ENCODE measurements around the gene WLS. TPM values are rescaled to one million over a fixed set of nuclear protein-coding genes. Genes with fewer than 3 reads are reported as not detected.

WLS gene
- total RNA-seq, 1 donor from 2014 or later = 1.5 TPM

- H3K27ac Mint-ChIP-seq (ENCODE audit: unreplicated experiment) = no peak overlapping the region
Measured at GRCh38 chr1:68103884-68104554, 128.3 kb downstream of the WLS start.

GRCh38 chr1:68103011-68103545, 129.2 kb downstream of the WLS start:
- Mint-ChIP-seq H3K4me1 (ENCODE audit: low read depth, unreplicated experiment) (no peaks in the 10 kb centered on the region), H3K36me3 (ENCODE audit: unreplicated experiment) (no peaks in the 10 kb centered on the region), H3K27me3 (ENCODE audit: unreplicated experiment) (no peaks in the 10 kb centered on the region), H3K4me3 (ENCODE audit: unreplicated experiment) (no peak overlapping the region), H3K27ac (ENCODE audit: unreplicated experiment) (no peak overlapping the region), H3K9me3 (ENCODE audit: unreplicated experiment) (peaks cover 2% of the 10 kb centered on the region)
- TF ChIP-seq CTCF (IDR thresholded peaks at IDR 0.05; ENCODE audit: partially characterized antibody, unreplicated experiment) = no peak
- no peak for DNase-seq

More at GRCh38 chr1:68103884-68104554, 128.3 kb downstream of the WLS start:
- no peak overlapping the region for H3K4me3 Mint-ChIP-seq (ENCODE audit: unreplicated experiment)
- peaks cover 2% of the 10 kb centered on the region for H3K9me3 Mint-ChIP-seq (ENCODE audit: unreplicated experiment)
- no peak for DNase-seq
- TF ChIP-seq CTCF (IDR thresholded peaks at IDR 0.05; ENCODE audit: partially characterized antibody, unreplicated experiment) = no peak
- H3K36me3 Mint-ChIP-seq (ENCODE audit: unreplicated experiment) = no peaks in the 10 kb centered on the region
- no peaks in the 10 kb centered on the region for H3K27me3 Mint-ChIP-seq (ENCODE audit: unreplicated experiment)
- no peaks in the 10 kb centered on the region for H3K4me1 Mint-ChIP-seq (ENCODE audit: low read depth, unreplicated experiment)

GRCh38 chr1:68101829-68102228, 130.5 kb downstream of the WLS start:
- DNase-seq = no peak
- H3K27me3 Mint-ChIP-seq (ENCODE audit: unreplicated experiment) = no peaks in the 10 kb centered on the region
- TF ChIP-seq CTCF (IDR thresholded peaks at IDR 0.05; ENCODE audit: partially characterized antibody, unreplicated experiment) = no peak
- H3K9me3 Mint-ChIP-seq (ENCODE audit: unreplicated experiment) = peaks cover 2% of the 10 kb centered on the region
- no peaks in the 10 kb centered on the region for H3K4me1 Mint-ChIP-seq (ENCODE audit: low read depth, unreplicated experiment)
- H3K27ac Mint-ChIP-seq (ENCODE audit: unreplicated experiment) = no peak overlapping the region
- H3K36me3 Mint-ChIP-seq (ENCODE audit: unreplicated experiment) = no peaks in the 10 kb centered on the region
- H3K4me3 Mint-ChIP-seq (ENCODE audit: unreplicated experiment) = no peak overlapping the region

GRCh38 chr1:68100571-68100970, 131.8 kb downstream of the WLS start:
- H3K9me3 Mint-ChIP-seq (ENCODE audit: unreplicated experiment) = peaks cover under 1% of the 10 kb centered on the region
- no peak overlapping the region for H3K27ac Mint-ChIP-seq (ENCODE audit: unreplicated experiment)
- no peaks in the 10 kb centered on the region for H3K36me3 Mint-ChIP-seq (ENCODE audit: unreplicated experiment)
- no peak for DNase-seq
- no peaks in the 10 kb centered on the region for H3K27me3 Mint-ChIP-seq (ENCODE audit: unreplicated experiment)
- no peak overlapping the region for H3K4me3 Mint-ChIP-seq (ENCODE audit: unreplicated experiment)
- no peaks in the 10 kb centered on the region for H3K4me1 Mint-ChIP-seq (ENCODE audit: low read depth, unreplicated experiment)
- TF ChIP-seq CTCF (IDR thresholded peaks at IDR 0.05; ENCODE audit: partially characterized antibody, unreplicated experiment) = no peak

- Mint-ChIP-seq H3K4me3 (ENCODE audit: unreplicated experiment) (no peak overlapping the region), H3K9me3 (ENCODE audit: unreplicated experiment) (no peaks in the 10 kb centered on the region), H3K36me3 (ENCODE audit: unreplicated experiment) (no peaks in the 10 kb centered on the region), H3K27me3 (ENCODE audit: unreplicated experiment) (no peaks in the 10 kb centered on the region), H3K27ac (ENCODE audit: unreplicated experiment) (no peak overlapping the region), H3K4me1 (ENCODE audit: low read depth, unreplicated experiment) (no peaks in the 10 kb centered on the region)
- no peak for TF ChIP-seq CTCF (IDR thresholded peaks at IDR 0.05; ENCODE audit: partially characterized antibody, unreplicated experiment)
- no peak for DNase-seq
Measured at GRCh38 chr1:68093737-68094136, 138.6 kb downstream of the WLS start.
